Neural progenitor cell (in vitro differentiated cells): Measurements from ENCODE around the gene DOK5. TPM values are rescaled to one million over a fixed set of nuclear protein-coding genes. Genes with fewer than 3 reads are reported as not detected.

Experiments used
- DNase-seq: peaks from one replicate; pipeline ENCODE4 v3.0.0-alpha.2; 2016; ENCODE audit warnings: low spot score
- H2AFZ ChIP-seq: fragments of 200-600 bp; sonication (generic); replicated peaks from 2 replicates; pipeline ENCODE4 v1.6.1; 2016; ENCODE audit warnings: antibody characterized with exemption
- H3F3A ChIP-seq: fragments of 200-600 bp; sonication (generic); 2 replicates; pipeline ENCODE4 v1.6.1; 2016; ENCODE audit warnings: antibody characterized with exemption, low read depth
- H3K27ac ChIP-seq: fragments of 200-600 bp; sonication (generic); 2 replicates; pipeline ENCODE4 v1.5.1; 2016; ENCODE audit warnings: mild to moderate bottlenecking
- H3K27me3 ChIP-seq: fragments of 200-600 bp; sonication (generic); 2 replicates; pipeline ENCODE4 v1.6.1; 2016; ENCODE audit warnings: mild to moderate bottlenecking, moderate library complexity
- H3K36me3 ChIP-seq: fragments of 200-600 bp; sonication (generic); 2 replicates; pipeline ENCODE4 v1.5.1; 2016
- H3K4me1 ChIP-seq: fragments of 200-600 bp; sonication (generic); 2 replicates; pipeline ENCODE4 v1.6.1; 2016; ENCODE audit warnings: mixed run types
- H3K4me2 ChIP-seq: fragments of 200-600 bp; sonication (generic); 2 replicates; pipeline ENCODE4 v1.6.1; 2016
- H3K4me3 ChIP-seq: fragments of 200-600 bp; sonication (generic); 2 replicates; pipeline ENCODE4 v1.5.1; 2016
- H3K79me2 ChIP-seq: fragments of 200-600 bp; sonication (generic); 2 replicates; pipeline ENCODE4 v1.6.1; 2016; ENCODE audit warnings: low read depth
- H3K9ac ChIP-seq: fragments of 200-600 bp; sonication (generic); 2 replicates; pipeline ENCODE4 v1.6.1; 2016
- H3K9me3 ChIP-seq: fragments of 200-600 bp; sonication (generic); 2 replicates; pipeline ENCODE4 v1.5.1; 2016; ENCODE audit warnings: low read depth
- H4K20me1 ChIP-seq: fragments of 200-600 bp; sonication (generic); 2 replicates; pipeline ENCODE4 v1.6.1; 2016; ENCODE audit warnings: low read depth
- H3K27ac Mint-ChIP-seq: 3 replicates; pipeline ENCODE4 v1.8.0; 2021; ENCODE audit warnings: mixed read lengths
- H3K27me3 Mint-ChIP-seq: 2 replicates; pipeline ENCODE4 v1.8.0; 2022; ENCODE audit warnings: low read depth, mild to moderate bottlenecking, inconsistent platforms, moderate library complexity, mixed read lengths; ENCODE audit not compliant: insufficient read depth
- H3K36me3 Mint-ChIP-seq: 3 replicates; pipeline ENCODE4 v1.8.0; 2021; ENCODE audit warnings: mixed read lengths
- H3K4me1 Mint-ChIP-seq: 3 replicates; pipeline ENCODE4 v1.8.0; 2021; ENCODE audit warnings: mixed read lengths
- H3K4me3 Mint-ChIP-seq: 3 replicates; pipeline ENCODE4 v1.8.0; 2021; ENCODE audit warnings: mild to moderate bottlenecking, moderate library complexity, mixed read lengths
- H3K9me3 Mint-ChIP-seq: 3 replicates; pipeline ENCODE4 v1.8.0; 2020; ENCODE audit warnings: mixed read lengths
- EZH2 ChIP-seq: fragments of 200-600 bp; sonication (generic); IDR thresholded peaks from 2 replicates; pipeline ENCODE4 v1.6.1; 2017; ENCODE audit warnings: antibody characterized with exemption, mild to moderate bottlenecking, moderate library complexity
- EZH2phosphoT487 ChIP-seq: fragments of 200-600 bp; sonication (generic); IDR thresholded peaks from 2 replicates; pipeline ENCODE4 v1.6.1; 2017; ENCODE audit warnings: antibody characterized with exemption
- total RNA-seq: library from RNA; depleted of rRNA; stranded (reverse); fragments of >200 nt; gene quantifications from 2 replicates; pipeline ENCODE4 v1.2.3, GENCODE V29; 2015; ENCODE audit warnings: low replicate concordance
- TF ChIP-seq, protein P1 (sequence below): fragments of 200-600 bp; sonication (generic); IDR thresholded peaks from 2 replicates; pipeline ENCODE4 v1.5.1; 2017; ENCODE audit warnings: antibody characterized with exemption, mild to moderate bottlenecking

DOK5 gene
- total RNA-seq, 1 donor from 2014 or later: 3.1 TPM

DNA sequence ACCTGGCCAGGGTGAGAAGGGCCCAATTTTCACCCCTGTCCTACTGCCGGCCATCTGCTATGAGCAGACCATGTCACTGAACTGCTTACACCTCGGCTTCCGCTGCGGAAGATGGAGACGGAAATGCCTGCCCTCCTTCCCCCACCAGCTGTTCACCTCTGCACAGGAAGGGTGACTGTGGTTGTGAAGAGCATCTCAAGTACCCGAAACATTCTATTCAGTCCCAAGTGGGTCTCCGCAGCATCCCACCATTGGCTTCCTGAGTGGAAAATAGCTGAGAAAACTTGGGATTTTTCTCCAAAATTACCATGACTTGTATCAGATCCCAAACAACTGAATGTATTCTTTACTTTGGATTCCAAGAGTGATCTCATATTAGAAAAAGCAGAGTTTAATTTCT lies 16.1 kb downstream of the DOK5 start:
- H3K9ac ChIP-seq: no peak overlapping the region
- H3K4me2 ChIP-seq: no peak overlapping the region
- no peak overlapping the region for H3K4me3 Mint-ChIP-seq
- no peak overlapping the region for H2AFZ ChIP-seq
- H3K4me3 ChIP-seq: no peak overlapping the region
- peaks cover 30% of the 10 kb centered on the region for H3K36me3 Mint-ChIP-seq
- peaks cover 5% of the 10 kb centered on the region for H3K9me3 Mint-ChIP-seq
- no peaks in the 10 kb centered on the region for H3K36me3 ChIP-seq
- no peaks in the 10 kb centered on the region for H4K20me1 ChIP-seq
- H3K27ac ChIP-seq: no peak overlapping the region
- no peaks in the 10 kb centered on the region for H3K4me1 Mint-ChIP-seq
- H3K4me1 ChIP-seq: no peaks in the 10 kb centered on the region
- no peaks in the 10 kb centered on the region for H3K9me3 ChIP-seq
- H3K27me3 ChIP-seq: no peaks in the 10 kb centered on the region
- H3K27ac Mint-ChIP-seq: no peak overlapping the region
- no peak for DNase-seq
- H3F3A ChIP-seq: no peaks in the 10 kb centered on the region
- H3K79me2 ChIP-seq: no peaks in the 10 kb centered on the region
- peaks cover 2% of the 10 kb centered on the region for H3K27me3 Mint-ChIP-seq
- no peak for TF ChIP-seq EZH2phosphoT487
- TF ChIP-seq EZH2: no peak
- TF ChIP-seq, protein P1, sequence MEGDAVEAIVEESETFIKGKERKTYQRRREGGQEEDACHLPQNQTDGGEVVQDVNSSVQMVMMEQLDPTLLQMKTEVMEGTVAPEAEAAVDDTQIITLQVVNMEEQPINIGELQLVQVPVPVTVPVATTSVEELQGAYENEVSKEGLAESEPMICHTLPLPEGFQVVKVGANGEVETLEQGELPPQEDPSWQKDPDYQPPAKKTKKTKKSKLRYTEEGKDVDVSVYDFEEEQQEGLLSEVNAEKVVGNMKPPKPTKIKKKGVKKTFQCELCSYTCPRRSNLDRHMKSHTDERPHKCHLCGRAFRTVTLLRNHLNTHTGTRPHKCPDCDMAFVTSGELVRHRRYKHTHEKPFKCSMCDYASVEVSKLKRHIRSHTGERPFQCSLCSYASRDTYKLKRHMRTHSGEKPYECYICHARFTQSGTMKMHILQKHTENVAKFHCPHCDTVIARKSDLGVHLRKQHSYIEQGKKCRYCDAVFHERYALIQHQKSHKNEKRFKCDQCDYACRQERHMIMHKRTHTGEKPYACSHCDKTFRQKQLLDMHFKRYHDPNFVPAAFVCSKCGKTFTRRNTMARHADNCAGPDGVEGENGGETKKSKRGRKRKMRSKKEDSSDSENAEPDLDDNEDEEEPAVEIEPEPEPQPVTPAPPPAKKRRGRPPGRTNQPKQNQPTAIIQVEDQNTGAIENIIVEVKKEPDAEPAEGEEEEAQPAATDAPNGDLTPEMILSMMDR: no peak

DNA sequence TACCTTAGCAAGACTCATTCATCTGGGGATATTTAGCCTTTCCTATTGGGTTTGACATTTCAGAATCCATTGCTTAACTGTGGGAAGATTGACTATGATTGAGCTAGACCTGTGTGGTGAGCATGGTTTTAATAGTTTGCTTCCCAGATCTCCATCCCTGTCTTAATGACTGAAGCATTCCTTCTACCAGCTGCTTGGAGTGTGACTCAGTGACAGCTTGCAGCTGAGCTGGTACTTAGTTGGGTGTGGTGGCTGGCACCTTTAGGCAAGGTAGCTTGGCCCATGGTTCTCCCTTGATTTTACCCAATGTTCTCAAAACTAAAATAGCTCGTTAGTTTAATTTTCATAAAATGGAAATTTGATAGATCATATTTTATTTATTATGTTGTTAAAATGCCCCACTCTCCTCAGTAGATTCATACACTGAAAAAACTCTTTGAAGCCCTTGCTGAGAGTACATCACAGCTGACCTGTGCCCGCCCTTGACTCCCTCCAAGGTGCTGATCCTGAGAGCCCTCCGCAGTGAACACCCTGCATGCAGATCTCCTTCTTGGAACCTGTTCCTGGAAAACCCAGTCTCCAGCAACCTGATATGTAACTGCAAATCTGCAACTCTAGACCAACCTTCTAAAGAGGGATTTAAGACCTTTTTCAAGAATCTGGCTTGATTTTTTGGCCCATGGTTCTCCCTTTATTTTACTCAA lies 19.1 kb downstream of the DOK5 start:
- H4K20me1 ChIP-seq: no peaks in the 10 kb centered on the region
- DNase-seq: no peak
- Mint-ChIP-seq H3K36me3 (peaks cover 23% of the 10 kb centered on the region), H3K4me1 (peaks cover 15% of the 10 kb centered on the region), H3K27me3 (peaks cover 2% of the 10 kb centered on the region), H3K9me3 (peaks cover 2% of the 10 kb centered on the region), H3K4me3 (no peak overlapping the region), H3K27ac (no peak overlapping the region)
- H3K9me3 ChIP-seq: no peaks in the 10 kb centered on the region
- no peaks in the 10 kb centered on the region for H3F3A ChIP-seq
- H3K4me2 ChIP-seq: no peak overlapping the region
- no peak overlapping the region for H3K27ac ChIP-seq
- no peaks in the 10 kb centered on the region for H3K27me3 ChIP-seq
- TF ChIP-seq, protein P1: no peak
- TF ChIP-seq EZH2 (no peak), EZH2phosphoT487 (no peak)
- no peak overlapping the region for H2AFZ ChIP-seq
- H3K79me2 ChIP-seq: no peaks in the 10 kb centered on the region
- no peaks in the 10 kb centered on the region for H3K4me1 ChIP-seq
- no peak overlapping the region for H3K4me3 ChIP-seq
- H3K36me3 ChIP-seq: no peaks in the 10 kb centered on the region
- H3K9ac ChIP-seq: no peak overlapping the region

- Histone ChIP-seq H3K27me3 (no peaks in the 10 kb centered on the region), H3K9me3 (no peaks in the 10 kb centered on the region), H2AFZ (no peak overlapping the region), H3K27ac (no peak overlapping the region), H3K79me2 (no peaks in the 10 kb centered on the region), H4K20me1 (no peaks in the 10 kb centered on the region), H3K4me3 (no peak overlapping the region), H3F3A (no peaks in the 10 kb centered on the region), H3K4me2 (no peak overlapping the region), H3K4me1 (no peaks in the 10 kb centered on the region), H3K9ac (no peak overlapping the region), H3K36me3 (no peaks in the 10 kb centered on the region)
- Mint-ChIP-seq H3K27me3 (peaks cover 2% of the 10 kb centered on the region), H3K36me3 (peaks cover 11% of the 10 kb centered on the region), H3K9me3 (no peaks in the 10 kb centered on the region), H3K27ac (no peak overlapping the region), H3K4me3 (no peak overlapping the region), H3K4me1 (peaks cover 18% of the 10 kb centered on the region)
- DNase-seq: no peak
- TF ChIP-seq, protein P1: no peak
- TF ChIP-seq EZH2: no peak
Observed at GRCh38 chr20:54497931-54498718, 22.7 kb downstream of the DOK5 start.
